Measurements from ENCODE around the gene UNCX.

DNA sequence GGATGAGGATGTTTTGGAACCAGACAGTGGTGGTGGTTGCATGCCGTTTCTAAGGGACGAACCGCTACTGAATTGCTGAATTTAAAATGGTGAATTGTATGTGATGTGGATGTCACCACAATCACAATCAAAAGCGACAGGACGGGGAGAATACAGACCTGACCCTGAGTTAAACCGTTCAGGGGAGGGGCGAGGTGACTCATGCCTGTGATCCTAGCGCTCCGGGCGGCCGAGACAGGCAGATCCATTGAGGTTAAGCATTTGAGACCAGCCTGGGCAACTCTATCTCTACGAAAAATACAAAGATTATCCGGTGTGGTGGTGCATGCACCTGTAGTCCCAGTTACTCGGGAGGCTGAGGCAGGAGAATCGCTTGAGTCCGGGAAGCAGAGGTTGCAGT is 46.4 kb downstream of the UNCX start:
- TF ChIP-seq EZH2phosphoT487 (IDR thresholded peaks at IDR 0.05; ENCODE audit: borderline replicate concordance) (no peak), EGR1 (IDR thresholded peaks at IDR 0.05; ENCODE audit: low read depth) (no peak), POLR2A (IDR thresholded peaks at IDR 0.05; ENCODE audit: borderline replicate concordance, extremely low read depth, insufficient read depth, insufficient read length) (no peak), POLR2AphosphoS5 (IDR thresholded peaks at IDR 0.05; ENCODE audit: low read depth, low read length) (no peak), YY1 (IDR thresholded peaks at IDR 0.05; ENCODE audit: extremely low read depth, insufficient replicate concordance, low read depth, low read length) (no peak), EZH2 (IDR thresholded peaks at IDR 0.05) (no peak), CBX3 (IDR thresholded peaks at IDR 0.05; ENCODE audit: low read depth) (no peak), ZFX (IDR thresholded peaks at IDR 0.05) (no peak), SP1 (IDR thresholded peaks at IDR 0.05; ENCODE audit: low read depth) (no peak)
- TF ChIP-seq, protein P1, sequence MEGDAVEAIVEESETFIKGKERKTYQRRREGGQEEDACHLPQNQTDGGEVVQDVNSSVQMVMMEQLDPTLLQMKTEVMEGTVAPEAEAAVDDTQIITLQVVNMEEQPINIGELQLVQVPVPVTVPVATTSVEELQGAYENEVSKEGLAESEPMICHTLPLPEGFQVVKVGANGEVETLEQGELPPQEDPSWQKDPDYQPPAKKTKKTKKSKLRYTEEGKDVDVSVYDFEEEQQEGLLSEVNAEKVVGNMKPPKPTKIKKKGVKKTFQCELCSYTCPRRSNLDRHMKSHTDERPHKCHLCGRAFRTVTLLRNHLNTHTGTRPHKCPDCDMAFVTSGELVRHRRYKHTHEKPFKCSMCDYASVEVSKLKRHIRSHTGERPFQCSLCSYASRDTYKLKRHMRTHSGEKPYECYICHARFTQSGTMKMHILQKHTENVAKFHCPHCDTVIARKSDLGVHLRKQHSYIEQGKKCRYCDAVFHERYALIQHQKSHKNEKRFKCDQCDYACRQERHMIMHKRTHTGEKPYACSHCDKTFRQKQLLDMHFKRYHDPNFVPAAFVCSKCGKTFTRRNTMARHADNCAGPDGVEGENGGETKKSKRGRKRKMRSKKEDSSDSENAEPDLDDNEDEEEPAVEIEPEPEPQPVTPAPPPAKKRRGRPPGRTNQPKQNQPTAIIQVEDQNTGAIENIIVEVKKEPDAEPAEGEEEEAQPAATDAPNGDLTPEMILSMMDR (IDR thresholded peaks at IDR 0.05 in 2 of 3, conservative IDR thresholded peaks at IDR 0.05 in 1 of 3; ENCODE audit: borderline replicate concordance in 1 of 3, insufficient read depth in 1 of 3, low read depth in 2 of 3, low read length in 2 of 3) = no peak
- TF ChIP-seq, protein P2, sequence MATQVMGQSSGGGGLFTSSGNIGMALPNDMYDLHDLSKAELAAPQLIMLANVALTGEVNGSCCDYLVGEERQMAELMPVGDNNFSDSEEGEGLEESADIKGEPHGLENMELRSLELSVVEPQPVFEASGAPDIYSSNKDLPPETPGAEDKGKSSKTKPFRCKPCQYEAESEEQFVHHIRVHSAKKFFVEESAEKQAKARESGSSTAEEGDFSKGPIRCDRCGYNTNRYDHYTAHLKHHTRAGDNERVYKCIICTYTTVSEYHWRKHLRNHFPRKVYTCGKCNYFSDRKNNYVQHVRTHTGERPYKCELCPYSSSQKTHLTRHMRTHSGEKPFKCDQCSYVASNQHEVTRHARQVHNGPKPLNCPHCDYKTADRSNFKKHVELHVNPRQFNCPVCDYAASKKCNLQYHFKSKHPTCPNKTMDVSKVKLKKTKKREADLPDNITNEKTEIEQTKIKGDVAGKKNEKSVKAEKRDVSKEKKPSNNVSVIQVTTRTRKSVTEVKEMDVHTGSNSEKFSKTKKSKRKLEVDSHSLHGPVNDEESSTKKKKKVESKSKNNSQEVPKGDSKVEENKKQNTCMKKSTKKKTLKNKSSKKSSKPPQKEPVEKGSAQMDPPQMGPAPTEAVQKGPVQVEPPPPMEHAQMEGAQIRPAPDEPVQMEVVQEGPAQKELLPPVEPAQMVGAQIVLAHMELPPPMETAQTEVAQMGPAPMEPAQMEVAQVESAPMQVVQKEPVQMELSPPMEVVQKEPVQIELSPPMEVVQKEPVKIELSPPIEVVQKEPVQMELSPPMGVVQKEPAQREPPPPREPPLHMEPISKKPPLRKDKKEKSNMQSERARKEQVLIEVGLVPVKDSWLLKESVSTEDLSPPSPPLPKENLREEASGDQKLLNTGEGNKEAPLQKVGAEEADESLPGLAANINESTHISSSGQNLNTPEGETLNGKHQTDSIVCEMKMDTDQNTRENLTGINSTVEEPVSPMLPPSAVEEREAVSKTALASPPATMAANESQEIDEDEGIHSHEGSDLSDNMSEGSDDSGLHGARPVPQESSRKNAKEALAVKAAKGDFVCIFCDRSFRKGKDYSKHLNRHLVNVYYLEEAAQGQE (IDR thresholded peaks at IDR 0.05; ENCODE audit: low read depth) = no peak

Data from HCT116 (cell line).